HEK293 (cell line): Measurements from ENCODE around the gene OR6X1.

Source experiments
- CTCF ChIP-seq: fragments of 450-650 bp; formaldehyde crosslinking; IDR thresholded peaks from 2 replicates; pipeline ENCODE4 v1.5.1; 2016; ENCODE audit warnings: missing biosample characterization, missing genetic modification characterization
- PBX3 ChIP-seq: sonication (generic); formaldehyde crosslinking; IDR thresholded peaks from 2 replicates; pipeline ENCODE4 v1.8.1; 2022; ENCODE audit warnings: mild to moderate bottlenecking, moderate library complexity, missing genetic modification reagents
- SP2 ChIP-seq: fragments of 450-650 bp; formaldehyde crosslinking; IDR thresholded peaks from 2 replicates; pipeline ENCODE4 v1.5.1; 2016; ENCODE audit warnings: missing biosample characterization, missing genetic modification characterization
- TCF7L2 ChIP-seq: IDR thresholded peaks from 2 replicates; pipeline ENCODE4 v1.6.1; 2011; ENCODE audit warnings: low read depth, mild to moderate bottlenecking, inconsistent platforms, low read length, moderate library complexity, borderline replicate concordance
- ZNF521 ChIP-seq: fragments of 450-650 bp; formaldehyde crosslinking; IDR thresholded peaks from 2 replicates; pipeline ENCODE4 v1.5.1; 2017; ENCODE audit warnings: missing biosample characterization, mild to moderate bottlenecking, missing genetic modification characterization
- TF ChIP-seq, protein P1 (sequence below): fragments of 450-650 bp; IDR thresholded peaks from 2 replicates; pipeline ENCODE4 v1.5.1; 2018; ENCODE audit warnings: missing biosample characterization, missing genetic modification characterization
- TF ChIP-seq, protein P2 (sequence below): fragments of 450-650 bp; formaldehyde crosslinking; IDR thresholded peaks from 2 replicates; pipeline ENCODE4 v1.5.1; 2016; ENCODE audit warnings: missing biosample characterization, missing genetic modification characterization, borderline replicate concordance
- TF ChIP-seq, protein P3 (sequence below): fragments of 450-650 bp; formaldehyde crosslinking; IDR thresholded peaks from 2 replicates; pipeline ENCODE4; 2016; ENCODE audit warnings: missing biosample characterization, missing genetic modification characterization

DNA sequence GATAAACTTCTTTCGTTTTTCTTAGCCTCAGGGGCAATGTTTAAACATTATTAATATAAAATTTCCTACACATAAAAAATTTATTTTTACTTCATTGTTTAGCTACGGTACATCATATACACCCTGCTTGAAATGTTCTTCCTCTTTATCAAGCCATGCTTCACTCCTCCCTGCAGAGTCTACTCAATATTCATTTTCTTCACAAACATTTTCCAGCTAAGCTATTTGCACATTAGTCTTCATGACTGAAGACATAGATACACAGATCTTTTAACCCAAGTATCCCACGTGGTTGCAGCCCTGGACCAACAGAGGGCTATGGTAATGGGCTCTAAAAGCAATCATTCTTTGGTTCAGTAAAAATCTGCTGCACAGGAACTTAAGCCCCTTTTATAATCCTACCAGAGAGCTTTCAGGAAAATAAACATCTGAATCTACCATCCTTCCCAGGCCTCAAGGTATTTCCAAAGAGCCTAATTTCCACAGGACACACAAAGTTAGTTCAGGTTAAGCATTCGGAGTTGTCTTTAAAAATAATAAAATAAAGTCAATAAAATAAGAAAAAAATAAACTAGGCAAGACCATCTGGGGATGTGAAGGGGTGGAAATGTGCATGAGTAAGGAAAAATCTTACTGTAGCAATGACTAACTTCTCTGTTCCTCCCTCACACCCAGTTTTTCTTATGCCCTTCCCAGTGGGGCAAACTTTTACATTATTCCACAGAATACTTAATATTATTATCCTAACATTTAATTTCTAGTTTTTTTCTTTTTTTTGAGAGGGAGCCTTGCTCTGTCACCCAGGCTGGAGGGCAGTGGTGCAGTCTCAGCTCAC is 21.6 kb upstream of the OR6X1 start:
- TF ChIP-seq, protein P1, sequence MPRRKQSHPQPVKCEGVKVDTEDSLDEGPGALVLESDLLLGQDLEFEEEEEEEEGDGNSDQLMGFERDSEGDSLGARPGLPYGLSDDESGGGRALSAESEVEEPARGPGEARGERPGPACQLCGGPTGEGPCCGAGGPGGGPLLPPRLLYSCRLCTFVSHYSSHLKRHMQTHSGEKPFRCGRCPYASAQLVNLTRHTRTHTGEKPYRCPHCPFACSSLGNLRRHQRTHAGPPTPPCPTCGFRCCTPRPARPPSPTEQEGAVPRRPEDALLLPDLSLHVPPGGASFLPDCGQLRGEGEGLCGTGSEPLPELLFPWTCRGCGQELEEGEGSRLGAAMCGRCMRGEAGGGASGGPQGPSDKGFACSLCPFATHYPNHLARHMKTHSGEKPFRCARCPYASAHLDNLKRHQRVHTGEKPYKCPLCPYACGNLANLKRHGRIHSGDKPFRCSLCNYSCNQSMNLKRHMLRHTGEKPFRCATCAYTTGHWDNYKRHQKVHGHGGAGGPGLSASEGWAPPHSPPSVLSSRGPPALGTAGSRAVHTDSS (tag by site-specific recombination) = no peak
- TF ChIP-seq CTCF (tag by site-specific recombination) = no peak
- TF ChIP-seq SP2 (tag by site-specific recombination) = no peak
- no peak for TF ChIP-seq ZNF521 (tag by site-specific recombination)
- TF ChIP-seq, protein P2, sequence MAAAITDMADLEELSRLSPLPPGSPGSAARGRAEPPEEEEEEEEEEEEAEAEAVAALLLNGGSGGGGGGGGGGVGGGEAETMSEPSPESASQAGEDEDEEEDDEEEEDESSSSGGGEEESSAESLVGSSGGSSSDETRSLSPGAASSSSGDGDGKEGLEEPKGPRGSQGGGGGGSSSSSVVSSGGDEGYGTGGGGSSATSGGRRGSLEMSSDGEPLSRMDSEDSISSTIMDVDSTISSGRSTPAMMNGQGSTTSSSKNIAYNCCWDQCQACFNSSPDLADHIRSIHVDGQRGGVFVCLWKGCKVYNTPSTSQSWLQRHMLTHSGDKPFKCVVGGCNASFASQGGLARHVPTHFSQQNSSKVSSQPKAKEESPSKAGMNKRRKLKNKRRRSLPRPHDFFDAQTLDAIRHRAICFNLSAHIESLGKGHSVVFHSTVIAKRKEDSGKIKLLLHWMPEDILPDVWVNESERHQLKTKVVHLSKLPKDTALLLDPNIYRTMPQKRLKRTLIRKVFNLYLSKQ (tag by site-specific recombination) = no peak
- TF ChIP-seq PBX3 (CRISPR knock-in tag) = no peak
- TF ChIP-seq, protein P3, sequence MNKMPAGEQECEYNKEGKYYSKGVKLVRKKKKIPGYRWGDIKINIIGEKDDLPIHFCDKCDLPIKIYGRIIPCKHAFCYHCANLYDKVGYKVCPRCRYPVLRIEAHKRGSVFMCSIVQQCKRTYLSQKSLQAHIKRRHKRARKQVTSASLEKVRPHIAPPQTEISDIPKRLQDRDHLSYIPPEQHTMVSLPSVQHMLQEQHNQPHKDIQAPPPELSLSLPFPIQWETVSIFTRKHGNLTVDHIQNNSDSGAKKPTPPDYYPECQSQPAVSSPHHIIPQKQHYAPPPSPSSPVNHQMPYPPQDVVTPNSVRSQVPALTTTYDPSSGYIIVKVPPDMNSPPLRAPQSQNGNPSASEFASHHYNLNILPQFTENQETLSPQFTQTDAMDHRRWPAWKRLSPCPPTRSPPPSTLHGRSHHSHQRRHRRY (tag by site-specific recombination) = no peak
- TF ChIP-seq TCF7L2 = no peak
